Neural cell (in vitro differentiated cells): Measurements from ENCODE around the gene UGT1A3. TPM values are rescaled to one million over a fixed set of nuclear protein-coding genes. Genes with fewer than 3 reads are reported as not detected.
"Not testable (repeated sequence)": the region's sequence is repeated elsewhere in the genome, so short reads cannot be mapped to it uniquely, and the experiment has no call there.

Experiments
- H2AFZ ChIP-seq: fragments of 200-600, 300-800 bp; sonication (generic), shearing (Covaris generic); 2 replicates; pipeline ENCODE4 v1.6.0; 2014; ENCODE audit warnings: low read depth, mild to moderate bottlenecking, antibody characterized with exemption, low read length, moderate library complexity
- H3F3A ChIP-seq: fragments of 200-600 bp; shearing (Covaris generic); 2 replicates; pipeline ENCODE4 v1.6.1; 2016; ENCODE audit warnings: mild to moderate bottlenecking, moderate library complexity, mixed read lengths, antibody characterized with exemption, low read length; ENCODE audit not compliant: insufficient read depth, poor library complexity, severe bottlenecking
- H3K27ac ChIP-seq: fragments of 200-600, 300-800 bp; sonication (generic), shearing (Covaris generic); 2 replicates; pipeline ENCODE4 v1.5.1; 2014; ENCODE audit warnings: mild to moderate bottlenecking, low read length, moderate library complexity
- H3K27me3 ChIP-seq: fragments of 300-800, 200-600 bp; sonication (generic), shearing (Covaris generic); 2 replicates; pipeline ENCODE4 v1.6.0; 2014; ENCODE audit warnings: mild to moderate bottlenecking, low read depth, low read length, moderate library complexity; ENCODE audit not compliant: insufficient read depth
- H3K36me3 ChIP-seq: fragments of 300-800, 200-600 bp; sonication (generic), shearing (Covaris generic); 2 replicates; pipeline ENCODE4 v1.5.1; 2014; ENCODE audit warnings: mild to moderate bottlenecking, antibody characterized with exemption, low read length, moderate library complexity; ENCODE audit not compliant: insufficient read depth
- H3K4me2 ChIP-seq: fragments of 300-800, 200-600 bp; sonication (generic), shearing (Covaris generic); 2 replicates; pipeline ENCODE4 v1.6.0; 2014; ENCODE audit warnings: mild to moderate bottlenecking, low read length
- H3K4me3 ChIP-seq: fragments of 300-800, 200-600 bp; sonication (generic), shearing (Covaris generic); 2 replicates; pipeline ENCODE4 v1.5.1; 2014; ENCODE audit warnings: mild to moderate bottlenecking, low read length, moderate library complexity
- H3K79me2 ChIP-seq: fragments of 200-600 bp; shearing (Covaris generic); replicated peaks from 2 replicates; pipeline ENCODE4 v1.6.0; 2014; ENCODE audit warnings: mild to moderate bottlenecking, low read length, moderate library complexity; ENCODE audit not compliant: insufficient read depth
- H3K9ac ChIP-seq: fragments of 300-800, 200-600 bp; sonication (generic), shearing (Covaris generic); 2 replicates; pipeline ENCODE4 v1.6.1; 2016; ENCODE audit warnings: mild to moderate bottlenecking, low read length, mixed read lengths
- H3K9me2 ChIP-seq: fragments of 200-600 bp; shearing (Covaris generic); 2 replicates; pipeline ENCODE4 v1.6.1; 2016; ENCODE audit warnings: mild to moderate bottlenecking, low read length, mixed read lengths; ENCODE audit not compliant: insufficient read depth
- H3K9me3 ChIP-seq: fragments of 200-600, 300-800 bp; sonication (generic), shearing (Covaris generic); 2 replicates; pipeline ENCODE4 v1.6.1; 2016; ENCODE audit warnings: mild to moderate bottlenecking, mixed run types, low read length, moderate library complexity, mixed read lengths
- H4K20me1 ChIP-seq: fragments of 200-600 bp; shearing (Covaris generic); 2 replicates; pipeline ENCODE4 v1.6.1; 2016; ENCODE audit warnings: mild to moderate bottlenecking, mixed run types; ENCODE audit not compliant: insufficient read depth
- CTCF ChIP-seq: fragments of 450-650 bp; IDR thresholded peaks from 2 replicates; pipeline ENCODE4 v1.5.1; 2014; ENCODE audit warnings: antibody characterized with exemption, mild to moderate bottlenecking, moderate library complexity; ENCODE audit not compliant: poor library complexity, severe bottlenecking
- EP300 ChIP-seq: fragments of 450-650 bp; conservative IDR thresholded peaks from 2 replicates; pipeline ENCODE4 v1.6.1; 2014; ENCODE audit warnings: antibody characterized with exemption, mild to moderate bottlenecking, moderate library complexity; ENCODE audit not compliant: poor library complexity, severe bottlenecking
- EZH2 ChIP-seq: fragments of 200-600, 300-800 bp; shearing (Covaris generic), sonication (generic); IDR thresholded peaks from 2 replicates; pipeline ENCODE4 v1.6.1; 2014; ENCODE audit warnings: antibody characterized with exemption, low read length, borderline replicate concordance, mild to moderate bottlenecking; ENCODE audit not compliant: insufficient read depth, poor library complexity, severe bottlenecking
- MXI1 ChIP-seq: fragments of 450-650 bp; conservative IDR thresholded peaks from 2 replicates; pipeline ENCODE4 v1.6.1; 2014; ENCODE audit warnings: antibody characterized with exemption, mild to moderate bottlenecking; ENCODE audit not compliant: poor library complexity, severe bottlenecking
- POLR2AphosphoS5 ChIP-seq: IDR thresholded peaks from 2 replicates; pipeline ENCODE4 v1.6.1; 2012
- RAD21 ChIP-seq: fragments of 450-650 bp; conservative IDR thresholded peaks from 2 replicates; pipeline ENCODE4 v1.6.1; 2014; ENCODE audit warnings: antibody characterized with exemption, mild to moderate bottlenecking, moderate library complexity
- SMC3 ChIP-seq: fragments of 450-650 bp; conservative IDR thresholded peaks from 2 replicates; pipeline ENCODE4 v1.6.1; 2014; ENCODE audit warnings: antibody characterized with exemption, mild to moderate bottlenecking, moderate library complexity; ENCODE audit not compliant: poor library complexity
- TAF1 ChIP-seq: IDR thresholded peaks from 2 replicates; pipeline ENCODE4 v1.6.1; 2012; ENCODE audit warnings: low read depth
- polyA plus RNA-seq: library from polyadenylated mRNA; depleted of rRNA; stranded (reverse); fragments of >200 nt; gene quantifications from 2 replicates; pipeline ENCODE4 v1.2.3, GENCODE V29; 2014
- TF ChIP-seq, protein P1 (sequence below): IDR thresholded peaks from 2 replicates; pipeline ENCODE4 v1.6.1; 2012; ENCODE audit warnings: borderline replicate concordance

The UGT1A3 gene
- polyA plus RNA-seq, 1 donor from 2014 or later = not detected

- H3K79me2 ChIP-seq, H3K27ac ChIP-seq, H3K9me3 ChIP-seq, H3K4me2 ChIP-seq, H2AFZ ChIP-seq, H3F3A ChIP-seq, H3K4me3 ChIP-seq, H4K20me1 ChIP-seq, H3K9ac ChIP-seq, H3K9me2 ChIP-seq, H3K36me3 ChIP-seq, H3K27me3 ChIP-seq: not testable (repeated sequence)
Observed at GRCh38 chr2:233751212-233752009, 22.6 kb downstream of the UGT1A3 start.

GRCh38 chr2:233754872-233755611 is 26.2 kb downstream of the UGT1A3 start:
- Histone ChIP-seq H3K27ac (no peak overlapping the region), H3K36me3 (no peaks in the 10 kb centered on the region), H3K4me2 (no peak overlapping the region), H3F3A (no peaks in the 10 kb centered on the region), H3K4me3 (no peak overlapping the region), H3K9me2 (no peaks in the 10 kb centered on the region), H4K20me1 (no peaks in the 10 kb centered on the region), H3K27me3 (no peaks in the 10 kb centered on the region), H3K9ac (no peak overlapping the region), H3K79me2 (no peaks in the 10 kb centered on the region), H2AFZ (no peak overlapping the region), H3K9me3 (no peaks in the 10 kb centered on the region)
- no peak for TF ChIP-seq RAD21

DNA sequence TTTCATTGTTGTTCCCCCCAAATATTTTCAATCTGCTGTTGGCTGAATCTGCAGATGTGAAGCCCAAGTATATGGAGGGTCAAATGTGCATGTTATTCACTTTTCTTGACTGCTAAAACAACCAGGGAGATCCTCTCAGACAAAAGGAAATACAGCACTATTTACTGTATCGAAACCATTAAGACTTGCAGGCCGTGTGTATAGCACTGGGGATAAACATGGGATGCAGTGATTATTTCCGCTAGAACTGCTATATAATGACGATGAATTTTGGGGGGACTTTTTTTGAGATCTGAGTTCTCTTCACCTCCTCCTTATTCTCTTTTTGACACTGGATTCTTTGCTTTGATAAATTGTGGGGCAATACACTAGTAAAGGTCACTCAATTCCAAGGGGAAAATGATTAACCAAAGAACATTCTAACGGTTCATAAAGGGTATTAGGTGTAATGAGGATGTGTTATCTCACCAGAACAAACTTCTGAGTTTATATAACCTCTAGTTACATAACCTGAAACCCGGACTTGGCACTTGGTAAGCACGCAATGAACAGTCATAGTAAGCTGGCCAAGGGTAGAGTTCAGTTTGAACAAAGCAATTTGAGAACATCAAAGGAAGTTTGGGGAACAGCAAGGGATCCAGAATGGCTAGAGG is 27.7 kb downstream of the UGT1A3 start:
- no peaks in the 10 kb centered on the region for H3K9me2 ChIP-seq
- no peak overlapping the region for H3K9ac ChIP-seq
- H3K9me3 ChIP-seq = no peaks in the 10 kb centered on the region
- no peak overlapping the region for H3K4me3 ChIP-seq
- TF ChIP-seq MXI1 (no peak), RAD21 (no peak)
- H3F3A ChIP-seq = no peaks in the 10 kb centered on the region
- no peaks in the 10 kb centered on the region for H4K20me1 ChIP-seq
- no peak overlapping the region for H2AFZ ChIP-seq
- H3K36me3 ChIP-seq = no peaks in the 10 kb centered on the region
- no peaks in the 10 kb centered on the region for H3K27me3 ChIP-seq
- H3K27ac ChIP-seq = no peak overlapping the region
- H3K4me2 ChIP-seq = no peak overlapping the region
- no peaks in the 10 kb centered on the region for H3K79me2 ChIP-seq

DNA sequence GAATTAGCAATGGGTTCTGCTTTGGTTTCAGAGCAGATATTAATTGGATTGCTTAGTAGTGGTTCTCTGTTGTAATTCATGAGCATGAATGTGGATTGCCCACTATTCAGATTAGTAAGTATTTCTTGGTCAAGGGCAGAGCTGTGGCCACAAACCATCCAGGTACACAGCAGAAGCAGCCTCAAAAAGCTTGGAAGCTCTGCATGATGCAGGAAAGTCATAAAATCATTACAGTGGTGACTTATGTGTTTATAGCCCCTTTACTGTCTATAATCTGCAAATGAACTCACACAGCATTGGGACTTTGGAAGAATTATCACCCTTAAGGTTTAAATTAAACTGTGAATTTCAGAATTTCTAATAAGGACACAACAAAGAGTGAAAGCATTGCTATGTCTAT is 29.3 kb downstream of the UGT1A3 start:
- no peaks in the 10 kb centered on the region for H4K20me1 ChIP-seq
- H2AFZ ChIP-seq = no peak overlapping the region
- no peaks in the 10 kb centered on the region for H3K9me2 ChIP-seq
- no peak overlapping the region for H3K4me3 ChIP-seq
- no peaks in the 10 kb centered on the region for H3K36me3 ChIP-seq
- TF ChIP-seq RAD21 = no peak
- TF ChIP-seq, protein P1, sequence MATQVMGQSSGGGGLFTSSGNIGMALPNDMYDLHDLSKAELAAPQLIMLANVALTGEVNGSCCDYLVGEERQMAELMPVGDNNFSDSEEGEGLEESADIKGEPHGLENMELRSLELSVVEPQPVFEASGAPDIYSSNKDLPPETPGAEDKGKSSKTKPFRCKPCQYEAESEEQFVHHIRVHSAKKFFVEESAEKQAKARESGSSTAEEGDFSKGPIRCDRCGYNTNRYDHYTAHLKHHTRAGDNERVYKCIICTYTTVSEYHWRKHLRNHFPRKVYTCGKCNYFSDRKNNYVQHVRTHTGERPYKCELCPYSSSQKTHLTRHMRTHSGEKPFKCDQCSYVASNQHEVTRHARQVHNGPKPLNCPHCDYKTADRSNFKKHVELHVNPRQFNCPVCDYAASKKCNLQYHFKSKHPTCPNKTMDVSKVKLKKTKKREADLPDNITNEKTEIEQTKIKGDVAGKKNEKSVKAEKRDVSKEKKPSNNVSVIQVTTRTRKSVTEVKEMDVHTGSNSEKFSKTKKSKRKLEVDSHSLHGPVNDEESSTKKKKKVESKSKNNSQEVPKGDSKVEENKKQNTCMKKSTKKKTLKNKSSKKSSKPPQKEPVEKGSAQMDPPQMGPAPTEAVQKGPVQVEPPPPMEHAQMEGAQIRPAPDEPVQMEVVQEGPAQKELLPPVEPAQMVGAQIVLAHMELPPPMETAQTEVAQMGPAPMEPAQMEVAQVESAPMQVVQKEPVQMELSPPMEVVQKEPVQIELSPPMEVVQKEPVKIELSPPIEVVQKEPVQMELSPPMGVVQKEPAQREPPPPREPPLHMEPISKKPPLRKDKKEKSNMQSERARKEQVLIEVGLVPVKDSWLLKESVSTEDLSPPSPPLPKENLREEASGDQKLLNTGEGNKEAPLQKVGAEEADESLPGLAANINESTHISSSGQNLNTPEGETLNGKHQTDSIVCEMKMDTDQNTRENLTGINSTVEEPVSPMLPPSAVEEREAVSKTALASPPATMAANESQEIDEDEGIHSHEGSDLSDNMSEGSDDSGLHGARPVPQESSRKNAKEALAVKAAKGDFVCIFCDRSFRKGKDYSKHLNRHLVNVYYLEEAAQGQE = no peak
- no peak for TF ChIP-seq TAF1
- no peak for TF ChIP-seq EZH2
- no peak for TF ChIP-seq MXI1
- TF ChIP-seq EP300 = no peak
- TF ChIP-seq SMC3 = no peak
- TF ChIP-seq CTCF = no peak
- TF ChIP-seq POLR2AphosphoS5 = no peak
- H3F3A ChIP-seq = no peaks in the 10 kb centered on the region
- H3K4me2 ChIP-seq = no peak overlapping the region
- H3K79me2 ChIP-seq = no peaks in the 10 kb centered on the region
- no peak overlapping the region for H3K27ac ChIP-seq
- H3K9ac ChIP-seq = no peak overlapping the region
- no peaks in the 10 kb centered on the region for H3K27me3 ChIP-seq
- H3K9me3 ChIP-seq = no peaks in the 10 kb centered on the region
